Measurements from ENCODE around the gene NRXN3. TPM values are rescaled to one million over a fixed set of nuclear protein-coding genes. Genes with fewer than 3 reads are reported as not detected.
A peak's percentile ranks its signal among the peaks of the same experiment; 100 is the strongest.

Gene NRXN3
- polyA plus RNA-seq, 1 of the 3 experiments (the other 2 are of a cell fraction) = 1.6 TPM

DNA sequence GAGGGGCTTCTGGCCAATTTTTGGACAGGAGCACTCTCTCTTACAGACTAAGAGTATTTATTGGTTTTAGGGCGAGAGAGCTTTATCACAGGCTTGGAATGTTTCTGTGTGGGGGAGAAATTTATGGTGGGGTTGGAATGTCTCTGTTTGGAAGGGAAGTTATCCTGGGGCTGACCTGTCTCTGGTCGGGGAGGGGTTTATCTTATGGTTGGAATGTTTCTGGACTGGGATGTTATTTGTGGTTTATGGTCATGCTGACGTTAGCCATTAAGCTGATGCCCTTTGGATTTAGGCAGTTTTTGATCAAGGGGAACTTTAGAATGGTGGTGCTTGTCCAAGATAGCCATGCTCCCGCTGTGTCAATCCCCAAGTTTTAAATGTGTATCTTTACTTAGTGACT lies 1426.4 kb downstream of the NRXN3 start:
- H3K9me3 ChIP-seq = no peaks in the 10 kb centered on the region
- CTCF ChIA-PET = interaction anchor here (1.2 kb wide), 1 partner anchor 15 kb away, joined by 3 read pairs; no protein-coding TSS in a partner anchor
- H3F3A ChIP-seq (replicated peaks; ENCODE audit: insufficient read depth) = no peaks in the 10 kb centered on the region
- H3K9ac ChIP-seq = no peak overlapping the region
- no peaks in the 10 kb centered on the region for H4K20me1 ChIP-seq (ENCODE audit: insufficient read depth)
- POLR2A ChIA-PET = no interaction called here
- no peak for DNase-seq
- no peak overlapping the region for H2AFZ ChIP-seq (ENCODE audit: low read depth)
- no peaks in the 10 kb centered on the region for H3K36me3 ChIP-seq (replicated peaks in 1 of 2; ENCODE audit: control insufficient read depth in 1 of 2, insufficient read depth in 2 of 2, low read length in 1 of 2)
- no peak for TF ChIP-seq FOXJ3 (CRISPR knock-in tag; IDR thresholded peaks at IDR 0.05)
- TF ChIP-seq JUND (IDR thresholded peaks at IDR 0.05) = 0 out of 2 replicates have a peak, but pooled peaks have one; percentile 8
- H3K9me2 ChIP-seq = no peaks in the 10 kb centered on the region
- peaks cover 0 to 10% of the 10 kb centered on the region in 2 experiments; a peak in 1 of 4 replicates for H3K4me1 ChIP-seq (ENCODE audit: control insufficient read depth in 1 of 2, insufficient read depth in 2 of 2, low read depth in 1 of 2, low read length in 1 of 2)
- H3K79me2 ChIP-seq (ENCODE audit: insufficient read depth) = no peaks in the 10 kb centered on the region
- H3K27ac ChIP-seq (ENCODE audit: low read depth in 2 of 2, low read length in 1 of 2) = no peak overlapping the region
- 29% methylated on average over 4 of the region's 4 CpGs for WGBS (ENCODE audit: low lambda C conversion rate)
- H3K4me3 ChIP-seq (ENCODE audit: low read depth in 2 of 2, low read length in 1 of 2) = no peak overlapping the region
- no peak overlapping the region for H3K4me2 ChIP-seq
- no peaks in the 10 kb centered on the region for H3K27me3 ChIP-seq (ENCODE audit: insufficient read depth)

GRCh38 chr14:79597566-79597965 lies 1427.4 kb downstream of the NRXN3 start:
- Histone ChIP-seq H4K20me1 (ENCODE audit: insufficient read depth) (no peaks in the 10 kb centered on the region), H3K27me3 (ENCODE audit: insufficient read depth) (no peaks in the 10 kb centered on the region), H3K79me2 (ENCODE audit: insufficient read depth) (no peaks in the 10 kb centered on the region), H3K9me3 (no peaks in the 10 kb centered on the region), H3F3A (replicated peaks; ENCODE audit: insufficient read depth) (no peaks in the 10 kb centered on the region), H3K4me3 (ENCODE audit: low read depth in 2 of 2, low read length in 1 of 2) (no peak overlapping the region), H3K9ac (no peak overlapping the region), H3K4me2 (no peak overlapping the region), H2AFZ (ENCODE audit: low read depth) (0 out of 2 replicates have a peak overlapping the region, but pooled peaks have one; percentile 4), H3K27ac (ENCODE audit: low read depth in 2 of 2, low read length in 1 of 2) (no peak overlapping the region), H3K4me1 (ENCODE audit: control insufficient read depth in 1 of 2, insufficient read depth in 2 of 2, low read depth in 1 of 2, low read length in 1 of 2) (peaks cover 0 to 10% of the 10 kb centered on the region in 2 experiments; a peak in 1 of 4 replicates), H3K36me3 (replicated peaks in 1 of 2; ENCODE audit: control insufficient read depth in 1 of 2, insufficient read depth in 2 of 2, low read length in 1 of 2) (no peaks in the 10 kb centered on the region), H3K9me2 (no peaks in the 10 kb centered on the region)
- 60% methylated on average over 4 of the region's 4 CpGs for WGBS (ENCODE audit: low lambda C conversion rate)
- POLR2A ChIA-PET = no interaction called here
- TF ChIP-seq FOSL2 (IDR thresholded peaks at IDR 0.05; ENCODE audit: borderline replicate concordance, low read depth) (peak; percentile 22; the same call in 1 of the 2 replicates), EP300 (IDR thresholded peaks at IDR 0.05; ENCODE audit: borderline replicate concordance in 1 of 2, low read depth in 1 of 2, low read length in 1 of 2) (no peak)
- CTCF ChIA-PET = no interaction called here
- no peak for DNase-seq

GRCh38 chr14:79598339-79598738 lies 1428.2 kb downstream of the NRXN3 start:
- Histone ChIP-seq H3K4me3 (ENCODE audit: low read depth in 2 of 2, low read length in 1 of 2) (no peak overlapping the region), H3F3A (replicated peaks; ENCODE audit: insufficient read depth) (no peaks in the 10 kb centered on the region), H3K4me1 (ENCODE audit: control insufficient read depth in 1 of 2, insufficient read depth in 2 of 2, low read depth in 1 of 2, low read length in 1 of 2) (peaks cover 0 to 10% of the 10 kb centered on the region in 2 experiments; a peak in 1 of 4 replicates), H3K9ac (no peak overlapping the region), H3K4me2 (no peak overlapping the region), H3K27me3 (ENCODE audit: insufficient read depth) (no peaks in the 10 kb centered on the region), H3K27ac (ENCODE audit: low read depth in 2 of 2, low read length in 1 of 2) (no peak overlapping the region), H2AFZ (ENCODE audit: low read depth) (no peak overlapping the region; the same call in 1 of the 2 replicates), H3K9me2 (no peaks in the 10 kb centered on the region), H3K36me3 (replicated peaks in 1 of 2; ENCODE audit: control insufficient read depth in 1 of 2, insufficient read depth in 2 of 2, low read length in 1 of 2) (no peaks in the 10 kb centered on the region), H4K20me1 (ENCODE audit: insufficient read depth) (no peaks in the 10 kb centered on the region), H3K79me2 (ENCODE audit: insufficient read depth) (no peaks in the 10 kb centered on the region), H3K9me3 (no peaks in the 10 kb centered on the region)
- 34% methylated on average over 2 of the region's 2 CpGs for WGBS (ENCODE audit: low lambda C conversion rate)
- CTCF ChIA-PET = no interaction called here
- DNase-seq = no peak
- POLR2A ChIA-PET = interaction anchor here (0.6 kb wide), 1 partner anchor 110 kb away, joined by 3 read pairs; no protein-coding TSS in a partner anchor
- TF ChIP-seq EZH2phosphoT487 (IDR thresholded peaks at IDR 0.05; ENCODE audit: borderline replicate concordance, low read depth) (no peak), MXI1 (IDR thresholded peaks at IDR 0.05; ENCODE audit: low read depth, low read length) (no peak), NFIC (IDR thresholded peaks at IDR 0.05; ENCODE audit: borderline replicate concordance) (no peak), POLR2AphosphoS5 (IDR thresholded peaks at IDR 0.05; ENCODE audit: low read depth, low read length) (no peak), FOXM1 (IDR thresholded peaks at IDR 0.05; ENCODE audit: low read depth) (no peak), EP300 (IDR thresholded peaks at IDR 0.05; ENCODE audit: borderline replicate concordance in 1 of 2, low read depth in 1 of 2, low read length in 1 of 2) (no peak), RCOR1 (IDR thresholded peaks at IDR 0.05; ENCODE audit: low read length) (no peak)
- TF ChIP-seq, protein P1, sequence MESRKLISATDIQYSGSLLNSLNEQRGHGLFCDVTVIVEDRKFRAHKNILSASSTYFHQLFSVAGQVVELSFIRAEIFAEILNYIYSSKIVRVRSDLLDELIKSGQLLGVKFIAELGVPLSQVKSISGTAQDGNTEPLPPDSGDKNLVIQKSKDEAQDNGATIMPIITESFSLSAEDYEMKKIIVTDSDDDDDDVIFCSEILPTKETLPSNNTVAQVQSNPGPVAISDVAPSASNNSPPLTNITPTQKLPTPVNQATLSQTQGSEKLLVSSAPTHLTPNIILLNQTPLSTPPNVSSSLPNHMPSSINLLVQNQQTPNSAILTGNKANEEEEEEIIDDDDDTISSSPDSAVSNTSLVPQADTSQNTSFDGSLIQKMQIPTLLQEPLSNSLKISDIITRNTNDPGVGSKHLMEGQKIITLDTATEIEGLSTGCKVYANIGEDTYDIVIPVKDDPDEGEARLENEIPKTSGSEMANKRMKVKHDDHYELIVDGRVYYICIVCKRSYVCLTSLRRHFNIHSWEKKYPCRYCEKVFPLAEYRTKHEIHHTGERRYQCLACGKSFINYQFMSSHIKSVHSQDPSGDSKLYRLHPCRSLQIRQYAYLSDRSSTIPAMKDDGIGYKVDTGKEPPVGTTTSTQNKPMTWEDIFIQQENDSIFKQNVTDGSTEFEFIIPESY (IDR thresholded peaks at IDR 0.05; ENCODE audit: borderline replicate concordance, low read depth) = no peak

All from SK-N-SH (cell line).